ENCODE results near the gene DNM1L.

- TF ChIP-seq CTCF (IDR thresholded peaks at IDR 0.05) (no peak), TP53 (CRISPR knock-in tag; IDR thresholded peaks at IDR 0.05) (no peak), KDM5A (IDR thresholded peaks at IDR 0.05) (no peak), HDAC2 (IDR thresholded peaks at IDR 0.05) (no peak), FOXS1 (CRISPR knock-in tag; IDR thresholded peaks at IDR 0.05) (no peak), RAD21 (conservative IDR thresholded peaks at IDR 0.05 in 1 of 2, IDR thresholded peaks at IDR 0.05 in 1 of 2) (no peak), RCOR1 (IDR thresholded peaks at IDR 0.05; ENCODE audit: low read depth, low read length) (no peak), MAZ (IDR thresholded peaks at IDR 0.05; ENCODE audit: borderline replicate concordance, low read depth, low read length) (no peak), HOXA7 (CRISPR knock-in tag; IDR thresholded peaks at IDR 0.05) (no peak), EP300 (IDR thresholded peaks at IDR 0.05) (no peak), USF2 (IDR thresholded peaks at IDR 0.05) (no peak), PHF8 (IDR thresholded peaks at IDR 0.05; ENCODE audit: borderline replicate concordance, low read depth) (no peak)
- TF ChIP-seq, protein P1, sequence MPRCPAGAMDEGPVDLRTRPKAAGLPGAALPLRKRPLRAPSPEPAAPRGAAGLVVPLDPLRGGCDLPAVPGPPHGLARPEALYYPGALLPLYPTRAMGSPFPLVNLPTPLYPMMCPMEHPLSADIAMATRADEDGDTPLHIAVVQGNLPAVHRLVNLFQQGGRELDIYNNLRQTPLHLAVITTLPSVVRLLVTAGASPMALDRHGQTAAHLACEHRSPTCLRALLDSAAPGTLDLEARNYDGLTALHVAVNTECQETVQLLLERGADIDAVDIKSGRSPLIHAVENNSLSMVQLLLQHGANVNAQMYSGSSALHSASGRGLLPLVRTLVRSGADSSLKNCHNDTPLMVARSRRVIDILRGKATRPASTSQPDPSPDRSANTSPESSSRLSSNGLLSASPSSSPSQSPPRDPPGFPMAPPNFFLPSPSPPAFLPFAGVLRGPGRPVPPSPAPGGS (IDR thresholded peaks at IDR 0.05) = no peak
- TF ChIP-seq, protein P2, sequence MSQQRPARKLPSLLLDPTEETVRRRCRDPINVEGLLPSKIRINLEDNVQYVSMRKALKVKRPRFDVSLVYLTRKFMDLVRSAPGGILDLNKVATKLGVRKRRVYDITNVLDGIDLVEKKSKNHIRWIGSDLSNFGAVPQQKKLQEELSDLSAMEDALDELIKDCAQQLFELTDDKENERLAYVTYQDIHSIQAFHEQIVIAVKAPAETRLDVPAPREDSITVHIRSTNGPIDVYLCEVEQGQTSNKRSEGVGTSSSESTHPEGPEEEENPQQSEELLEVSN (IDR thresholded peaks at IDR 0.05; ENCODE audit: borderline replicate concordance, low read depth) = no peak
Measured at GRCh38 chr12:32768518-32768917, 89.4 kb downstream of the DNM1L start.

All from A549 (cell line).